Esophagus squamous epithelium (tissue), 5 donors: ENCODE data around the gene PET100. TPM values are rescaled to one million over a fixed set of nuclear protein-coding genes. Genes with fewer than 3 reads are reported as not detected.

Experiments
- DNase-seq: peaks from one replicate; lab custom pipeline; 2025; lab: John Stamatoyannopoulos, UW
- H3K27ac ChIP-seq, 4 donors: fragments of 200-600 bp; sonication (generic); one replicate each; pipeline ENCODE4 v1.5.1; 2016 to 2019; ENCODE audit warnings: mild to moderate bottlenecking in 1 of 4
- H3K27me3 ChIP-seq, 4 donors: fragments of 200-600 bp; sonication (generic); 1 replicate in 3 of 4; 2 replicates in 1 of 4; pipeline versions ENCODE4 v1.5.1 to v1.6.0; 2017 to 2021; ENCODE audit warnings: antibody characterized with exemption in 1 of 4
- H3K36me3 ChIP-seq, 3 donors: fragments of 200-600 bp; sonication (generic); one replicate each; pipeline ENCODE4 v1.5.1; 2016 to 2019
- H3K4me1 ChIP-seq, 3 donors: fragments of 200-600 bp; sonication (generic); one replicate each; pipeline ENCODE4 v1.5.1; 2017 to 2019
- H3K4me3 ChIP-seq, 4 donors: fragments of 200-600 bp; sonication (generic); 1 replicate in 3 of 4; 2 replicates in 1 of 4; pipeline ENCODE4 v1.5.1; 2016 to 2019; ENCODE audit warnings: mild to moderate bottlenecking in 2 of 4, moderate library complexity in 1 of 4
- H3K9me3 ChIP-seq, 3 donors: fragments of 200-600 bp; sonication (generic); one replicate each; pipeline ENCODE4 v1.5.1; 2016 to 2019
- CTCF ChIP-seq, 6 experiments: fragments of 450-650 bp in 4 of 6; fragments of 200-600 bp in 2 of 6; sonication (generic) in 2 of 6; IDR thresholded peaks; one replicate each; pipeline ENCODE4 v1.5.1; 2016 to 2019; ENCODE audit warnings: antibody characterized with exemption in 6 of 6, mild to moderate bottlenecking in 4 of 6, moderate library complexity in 4 of 6
- POLR2A ChIP-seq, 4 donors: fragments of 450-650 bp; IDR thresholded peaks; one replicate each; pipeline ENCODE4 v1.6.1; 2017; ENCODE audit warnings: antibody characterized with exemption in 4 of 4, mild to moderate bottlenecking in 4 of 4, moderate library complexity in 3 of 4
- WGBS, 2 donors: methylation state at CpG; one replicate each; pipeline ENCODE4 v1.1.5; 2018; 5-methylcytosine and 5-hydroxymethylcytosine counted together
- intact Hi-C: fragments of 100-400 bp; cut with DNase I; formaldehyde crosslinking; loops from one replicate; pipeline ENCODE4 v1.15.0; 2022
- total RNA-seq, 4 donors: library from RNA; depleted of rRNA; stranded (reverse); fragments of >200 nt; gene quantifications; one replicate each; pipeline ENCODE4 v1.1.0, GENCODE V29; 2016
- donor health status: DM: yes; HTN: yes; CAD: no.

The PET100 gene
- total RNA-seq, 4 donors from 2014 or later = 22.9 to 43.1 (median 25.7) TPM

- no peak for DNase-seq
- peaks cover 21 to 67% (median 41%) of the 10 kb centered on the region in 3 donors for H3K36me3 ChIP-seq
- TF ChIP-seq POLR2A (IDR thresholded peaks at IDR 0.05) (no peak), CTCF (IDR thresholded peaks at IDR 0.05) (no peak)
- no peaks in the 10 kb centered on the region for H3K27me3 ChIP-seq
- no peak overlapping the region for H3K27ac ChIP-seq
- no peak overlapping the region for H3K4me3 ChIP-seq
- no peaks in the 10 kb centered on the region for H3K9me3 ChIP-seq
- 95 to 97% methylated on average over 8 to 18 of the region's 34 CpGs for WGBS, 2 donors
- peaks cover 21 to 39% (median 26%) of the 10 kb centered on the region in 3 donors for H3K4me1 ChIP-seq
- intact Hi-C loops = no loop called here
Observed at GRCh38 chr19:7625763-7626372, 3.7 kb upstream of the PET100 start.

- Histone ChIP-seq H3K36me3 (peaks cover 14 to 61% (median 28%) of the 10 kb centered on the region in 3 donors), H3K4me3 (no peak overlapping the region), H3K4me1 (peaks cover 25 to 41% (median 32%) of the 10 kb centered on the region in 3 donors), H3K9me3 (no peaks in the 10 kb centered on the region), H3K27ac (no peak overlapping the region), H3K27me3 (no peaks in the 10 kb centered on the region)
- DNase-seq = no peak
- WGBS, 2 donors = 86 to 87% methylated on average over 12 to 20 of the region's 24 CpGs
- intact Hi-C loops = no loop called here
- TF ChIP-seq POLR2A (IDR thresholded peaks at IDR 0.05) (no peak), CTCF (IDR thresholded peaks at IDR 0.05) (no peak)
Observed at GRCh38 chr19:7627166-7627565, 2.4 kb upstream of the PET100 start.

GRCh38 chr19:7628589-7629311, 843 bp upstream of the PET100 start:
- H3K27ac ChIP-seq = peak overlapping the region; percentile 60 to 94 (median 88)
- 4 to 7% methylated on average over 13 to 14 of the region's 15 CpGs for WGBS, 2 donors
- intact Hi-C loops = no loop called here
- DNase-seq = no peak
- H3K27me3 ChIP-seq = no peaks in the 10 kb centered on the region
- TF ChIP-seq POLR2A (IDR thresholded peaks at IDR 0.05) = no peak
- no peak for TF ChIP-seq CTCF (IDR thresholded peaks at IDR 0.05)
- H3K4me3 ChIP-seq = peak overlapping the region; percentile 68 to 98 (median 78)
- H3K9me3 ChIP-seq = no peaks in the 10 kb centered on the region
- H3K36me3 ChIP-seq = peaks cover 14 to 54% (median 15%) of the 10 kb centered on the region in 3 donors
- H3K4me1 ChIP-seq = peaks cover 25 to 41% (median 32%) of the 10 kb centered on the region in 3 donors

- 75% methylated on average over 4 of the region's 12 CpGs; no CpG with 5 or more reads in 1 of the 2 donors for WGBS, 2 donors
- peaks cover 0 to 26% (median 8%) of the 10 kb centered on the region in 3 donors for H3K36me3 ChIP-seq
- H3K9me3 ChIP-seq = no peaks in the 10 kb centered on the region
- TF ChIP-seq POLR2A (IDR thresholded peaks at IDR 0.05) (no peak), CTCF (IDR thresholded peaks at IDR 0.05) (no peak)
- intact Hi-C loops = no loop called here
- H3K27ac ChIP-seq = no peak overlapping the region
- H3K4me3 ChIP-seq = no peak overlapping the region
- H3K4me1 ChIP-seq = peaks cover 25 to 55% (median 32%) of the 10 kb centered on the region in 3 donors
- H3K27me3 ChIP-seq = peaks cover 0 to 13% (median 0%) of the 10 kb centered on the region in 4 donors
- DNase-seq = no peak
Observed at GRCh38 chr19:7631577-7631976, 2.0 kb downstream of the PET100 start.
